Daoy (cell line): ENCODE measurements around the gene TLE7. TPM values are rescaled to one million over a fixed set of nuclear protein-coding genes. Genes with fewer than 3 reads are reported as not detected.
A peak's percentile ranks its signal among the peaks of the same experiment; 100 is the strongest.

ENCODE experiments used
- DNase-seq: peaks from one replicate; pipeline ENCODE4 v3.0.0-alpha.2; 2015; ENCODE audit warnings: low read depth
- total RNA-seq: library from RNA; depleted of rRNA; stranded (reverse); fragments of >200 nt; shearing (Covaris generic); gene quantifications from 2 replicates; pipeline ENCODE4 v1.2.3, GENCODE V29; 2014; rRNA removed

The TLE7 gene
- not detected in 2 replicates for total RNA-seq

- no peak for DNase-seq
These were observed at the start of gene TLE7 for GRCh38 chr16:71442051-71442440. TLE7 (minus strand) TSS chr16:71442054; CDS start chr16:71433324, 8,730 bp downstream.

DNA sequence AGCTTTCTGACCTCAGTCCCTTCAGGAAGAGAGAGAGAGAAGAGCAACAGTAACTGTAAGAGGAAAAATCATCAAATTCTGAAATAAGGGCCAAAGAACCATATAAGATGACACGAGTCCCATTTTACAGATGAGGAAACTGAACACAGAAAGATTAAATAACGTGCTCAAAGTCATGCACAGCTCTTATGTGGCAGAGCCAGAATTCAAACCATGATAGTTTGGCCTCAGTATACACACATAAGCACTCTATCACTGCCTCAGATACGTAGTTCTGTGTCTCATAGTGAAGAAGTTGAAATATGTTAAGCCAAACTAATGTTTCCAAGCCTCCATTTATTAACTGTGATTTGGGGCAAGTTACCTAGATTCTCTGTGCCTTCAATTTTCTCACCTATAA, 49.2 kb upstream of the TLE7 start:
- no peak for DNase-seq

DNA sequence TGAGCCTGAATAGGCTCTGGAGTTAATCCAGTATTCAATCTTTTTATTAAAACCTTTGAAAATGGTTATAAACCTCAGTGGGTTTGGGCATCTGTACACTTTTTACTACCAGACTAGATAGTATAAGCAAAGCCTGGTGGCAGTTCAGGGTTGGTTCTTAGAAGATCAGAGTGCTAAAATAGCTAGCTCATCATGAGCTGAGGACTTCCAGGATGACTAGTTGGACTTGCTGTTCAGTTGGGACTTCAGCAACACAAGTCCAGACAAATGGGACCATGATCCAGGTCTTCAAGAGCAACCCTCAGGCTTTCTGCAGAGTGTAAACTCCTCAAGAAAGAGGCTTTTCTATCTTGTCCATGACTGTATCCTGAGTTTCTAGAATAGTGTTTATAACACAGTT, 48.5 kb upstream of the TLE7 start:
- no peak for DNase-seq

- no peak for DNase-seq
These were observed 47.3 kb upstream of the TLE7 start, which contains the start of gene ZNF19 for GRCh38 chr16:71489122-71489521. ZNF19 (minus strand) TSS chr16:71489324; CDS start chr16:71482114, 7,210 bp downstream.

DNA sequence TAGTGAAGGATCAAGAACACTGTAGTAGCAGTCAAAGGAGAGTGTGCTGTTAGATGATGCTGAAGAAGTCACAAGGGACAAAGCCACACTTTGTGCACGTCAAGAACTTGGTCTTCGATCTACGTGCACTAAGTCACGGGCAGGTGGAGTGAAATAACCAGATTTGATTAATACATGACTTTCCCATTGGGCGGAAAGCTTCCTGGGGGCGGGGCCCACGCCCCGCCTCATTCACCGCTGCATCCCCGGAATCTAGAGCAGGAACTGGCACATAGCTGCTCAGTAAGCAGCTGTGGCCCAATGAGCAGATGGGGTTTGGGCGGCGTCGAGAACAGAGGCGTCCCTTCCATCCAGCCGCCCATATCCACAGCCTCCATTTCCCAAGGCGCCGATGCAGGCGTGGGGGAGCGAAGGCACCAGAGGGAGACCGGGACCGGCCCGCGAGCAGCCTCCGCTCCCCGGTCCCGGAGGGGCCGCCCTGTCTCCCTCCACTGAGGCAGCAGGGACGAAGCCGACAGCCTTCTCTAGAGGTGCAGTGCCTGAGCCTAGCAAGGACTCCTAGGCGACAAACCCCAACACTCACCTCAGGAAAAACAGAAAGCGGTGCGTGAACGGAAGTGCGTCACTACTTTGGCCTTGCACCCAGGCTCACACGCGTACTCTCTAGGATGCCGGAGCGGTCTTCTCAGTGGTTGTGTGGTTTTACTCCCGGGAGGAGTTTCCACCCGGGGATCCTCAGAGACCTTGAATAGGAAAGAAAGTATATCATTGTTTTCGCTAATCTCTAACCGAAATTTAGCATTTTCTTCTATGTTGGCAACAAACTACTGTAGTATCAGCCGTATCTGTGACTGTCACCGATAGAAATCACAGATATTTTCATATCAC, 42.4 kb upstream of the TLE7 start:
- peak; percentile 89 for DNase-seq

DNA sequence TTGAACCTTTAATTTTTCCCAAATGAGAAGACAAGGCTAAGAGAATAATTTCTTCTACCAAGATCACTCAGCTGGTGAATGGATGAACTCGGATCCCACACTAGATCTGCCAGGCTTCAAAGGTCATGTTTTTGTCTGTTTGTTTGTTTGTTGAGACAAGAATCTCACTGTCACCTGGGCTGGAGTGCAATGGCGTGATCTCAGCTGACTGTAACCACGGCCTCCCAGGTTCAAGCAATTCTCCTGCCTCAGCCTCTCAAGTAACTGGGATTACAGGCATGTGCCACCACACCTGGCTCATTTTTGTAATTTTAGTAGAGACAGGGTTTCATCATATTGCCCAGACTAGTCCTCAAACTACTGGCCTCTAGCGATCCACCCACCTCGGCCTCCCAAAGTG, 40.7 kb upstream of the TLE7 start:
- DNase-seq = no peak

DNA sequence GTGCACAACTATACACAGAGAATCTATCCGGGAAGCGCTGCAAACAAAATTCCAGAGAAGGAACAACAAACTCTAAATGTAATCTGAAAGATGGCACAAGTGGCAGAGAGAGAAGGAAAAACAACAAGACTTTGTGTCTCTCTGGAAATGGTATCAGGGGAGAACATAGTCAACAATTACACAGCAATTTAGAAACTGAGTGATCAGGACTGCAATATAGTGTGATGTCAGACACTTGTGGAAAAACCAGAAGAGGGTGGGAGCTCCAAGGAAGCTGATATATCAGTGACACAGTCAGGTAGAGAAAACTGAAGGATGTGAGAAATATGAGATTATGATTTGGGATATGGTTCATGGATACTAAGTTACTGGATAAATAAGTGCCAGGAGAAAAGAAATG, 39.1 kb upstream of the TLE7 start:
- no peak for DNase-seq

DNA sequence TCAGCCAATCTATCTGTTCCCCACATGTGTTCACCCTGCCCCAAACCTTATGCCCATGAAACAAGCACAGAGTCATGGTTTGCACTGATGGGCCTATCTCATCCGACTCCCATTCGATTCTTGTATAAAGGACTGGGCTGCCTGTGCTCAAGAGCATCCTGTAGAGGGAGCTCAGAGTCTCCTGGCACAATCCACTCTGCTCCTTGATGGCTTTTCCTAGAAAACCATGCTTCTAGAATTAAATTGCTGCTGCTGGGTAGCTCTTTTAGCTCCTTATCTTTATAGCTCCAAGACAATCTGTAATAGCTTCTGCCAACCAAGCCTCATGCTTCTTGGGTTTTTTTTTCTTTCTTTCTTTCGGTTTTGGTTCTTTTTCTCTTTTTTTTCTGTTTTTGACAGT, 37.6 kb upstream of the TLE7 start:
- DNase-seq = peak; percentile 18

- no peak for DNase-seq
These were observed 34.7 kb upstream of the TLE7 start for GRCh38 chr16:71476457-71477124.

DNA sequence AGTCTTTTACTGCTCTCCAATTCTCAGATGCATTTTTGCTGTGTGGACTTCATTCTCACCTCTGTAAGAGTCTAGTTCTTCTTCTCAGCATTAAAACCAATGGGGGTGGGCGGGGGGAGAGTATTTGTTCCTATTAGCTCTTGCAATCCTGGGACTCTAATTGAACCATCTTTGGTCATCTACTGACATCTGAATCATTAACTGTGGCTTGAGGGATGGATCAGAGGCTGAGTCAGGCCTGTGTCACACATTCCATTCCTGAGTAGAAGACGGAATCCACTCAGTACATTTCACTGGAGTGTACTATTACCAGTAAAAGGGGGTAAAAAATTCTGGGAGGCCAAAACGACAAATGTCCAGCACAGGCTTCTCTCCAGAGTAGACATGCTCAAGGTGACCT, 33.0 kb upstream of the TLE7 start:
- DNase-seq = peak; percentile 77

DNA sequence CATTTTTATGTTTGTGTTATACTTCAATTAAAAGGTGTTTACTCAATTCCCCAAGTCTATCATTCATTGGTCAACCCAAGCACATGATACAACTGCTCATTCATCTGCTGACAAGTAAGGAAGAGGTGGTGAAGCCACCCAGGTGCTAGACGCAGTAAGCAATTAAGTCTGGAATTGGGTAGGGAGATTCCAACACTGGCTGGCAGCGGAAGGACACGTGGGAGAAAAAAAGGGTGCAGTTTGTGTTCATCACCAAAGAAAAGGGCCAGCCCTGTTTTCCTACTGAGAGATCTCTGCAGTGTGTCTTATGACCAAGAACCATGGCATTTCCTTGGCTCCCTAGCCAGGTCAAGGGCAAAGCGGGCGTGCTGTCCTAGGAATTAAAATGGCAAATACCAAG, 32.0 kb upstream of the TLE7 start:
- peak; percentile 11 for DNase-seq

GRCh38 chr16:71472931-71473330, 31.1 kb upstream of the TLE7 start:
- DNase-seq = no peak

DNA sequence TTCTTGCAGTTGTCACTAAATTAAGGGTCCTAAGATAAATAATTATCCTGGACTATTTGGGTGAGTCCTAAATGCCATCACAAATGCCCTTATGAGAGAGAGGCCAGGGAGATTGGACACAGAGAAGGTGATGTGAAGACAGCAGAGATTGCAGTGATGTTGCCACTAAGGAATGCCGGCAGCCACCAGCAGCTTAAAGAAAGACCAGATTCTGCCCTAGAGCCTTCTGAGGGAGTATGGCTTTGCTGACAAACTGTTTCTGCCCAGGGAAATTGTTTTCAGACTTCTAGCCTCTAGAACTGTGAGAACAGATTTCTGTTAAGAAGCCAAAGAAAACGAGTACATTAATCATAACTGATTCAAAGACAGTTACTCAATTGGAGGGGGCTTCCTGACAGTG, 30.2 kb upstream of the TLE7 start:
- no peak for DNase-seq

GRCh38 chr16:71467810-71468209, 26.0 kb upstream of the TLE7 start:
- peak; percentile 8 for DNase-seq

- no peak for DNase-seq
These were observed 22.4 kb upstream of the TLE7 start for GRCh38 chr16:71464231-71464630.

DNA sequence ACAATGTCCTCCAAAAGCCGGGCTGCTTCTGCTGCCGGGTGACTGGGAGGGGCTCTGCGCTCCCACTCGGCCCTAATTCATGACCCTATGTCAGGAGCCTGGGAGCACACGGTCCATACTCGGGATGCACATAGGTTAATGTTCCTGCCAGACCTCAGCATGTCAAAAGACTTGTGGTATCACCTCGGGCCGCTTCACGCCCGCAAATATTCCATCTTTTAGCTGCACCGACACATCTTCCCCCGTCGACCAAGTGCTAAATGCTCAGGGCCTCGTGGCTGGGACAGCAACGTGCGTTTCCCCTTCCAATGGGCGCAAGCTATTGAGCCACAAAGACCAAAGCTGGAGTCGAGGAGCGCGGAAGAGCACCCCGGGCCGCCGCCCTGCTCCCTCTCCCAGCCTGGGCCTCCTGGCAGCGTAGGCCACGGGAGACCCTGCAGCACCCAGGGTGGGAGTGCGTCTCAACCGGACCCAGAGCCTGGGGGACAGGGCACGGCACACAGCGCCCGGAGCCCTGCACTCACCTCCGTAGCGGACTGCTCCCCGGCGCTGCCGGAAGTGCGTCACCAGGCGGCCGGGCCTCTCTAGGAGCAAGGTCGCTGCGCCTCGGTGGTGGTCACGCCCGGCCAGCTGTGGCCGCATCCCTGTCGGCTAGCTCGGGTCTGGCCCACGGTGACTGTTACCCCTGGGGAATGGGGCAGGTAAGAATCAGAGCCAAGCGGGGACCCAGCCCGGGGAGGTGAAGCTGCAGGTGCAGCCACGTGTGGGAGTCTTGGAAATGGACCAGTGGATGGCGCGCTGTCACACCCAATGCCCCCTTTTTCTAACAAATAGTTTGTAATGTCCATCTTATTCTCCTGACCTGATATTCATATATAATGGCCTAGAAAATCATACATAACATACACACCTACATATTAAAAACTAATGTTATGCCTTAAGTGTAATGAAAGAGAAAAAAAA, 20.1 kb upstream of the TLE7 start, which contains the start of gene ZNF23:
TSS of gene ZNF23 (minus strand) at position 562 of the 963 bp plus-strand sequence. CDS start 5,451 bp downstream, outside the sequence.
- peak; percentile 79 for DNase-seq

DNA sequence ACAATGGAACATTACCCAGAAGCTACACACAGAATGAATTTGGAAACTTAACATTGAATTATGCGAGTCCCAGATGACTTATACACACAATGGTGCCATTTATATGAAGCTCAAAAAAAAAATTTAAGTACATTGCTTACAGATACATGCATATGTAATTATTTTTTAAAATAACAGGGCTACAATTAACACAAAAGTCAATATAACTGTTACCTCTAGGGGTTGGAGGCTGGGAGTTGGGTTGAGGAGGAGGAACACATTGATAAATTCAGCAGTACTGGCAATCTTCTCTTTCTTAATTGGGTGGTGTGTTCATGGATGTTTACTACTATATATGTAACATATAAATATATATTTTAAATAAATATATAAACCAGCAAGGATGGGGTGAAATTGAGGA, 19.1 kb upstream of the TLE7 start:
- DNase-seq = no peak

GRCh38 chr16:71460236-71460635, 18.4 kb upstream of the TLE7 start:
- peak; percentile 31 for DNase-seq

DNA sequence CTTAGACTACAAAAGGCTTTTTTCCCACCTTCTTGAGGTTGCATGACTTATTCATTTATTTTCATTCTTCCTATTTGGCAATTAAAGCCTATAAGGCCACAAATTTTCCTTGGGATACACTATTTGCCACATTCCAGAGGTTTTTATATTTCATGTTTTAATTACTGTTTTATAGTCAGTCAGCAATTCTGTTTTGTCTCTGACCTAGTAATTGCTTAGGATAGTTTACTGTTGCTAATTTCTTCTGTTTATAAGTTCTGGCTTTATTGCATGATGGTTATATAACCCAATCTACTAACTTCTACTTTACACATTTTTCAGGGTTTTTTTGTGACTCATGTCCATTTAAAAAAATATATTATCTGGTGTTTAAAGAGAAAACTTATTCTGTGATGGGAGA, 17.7 kb upstream of the TLE7 start:
- no peak for DNase-seq

GRCh38 chr16:71456801-71457200, 14.9 kb upstream of the TLE7 start:
- DNase-seq = no peak

DNA sequence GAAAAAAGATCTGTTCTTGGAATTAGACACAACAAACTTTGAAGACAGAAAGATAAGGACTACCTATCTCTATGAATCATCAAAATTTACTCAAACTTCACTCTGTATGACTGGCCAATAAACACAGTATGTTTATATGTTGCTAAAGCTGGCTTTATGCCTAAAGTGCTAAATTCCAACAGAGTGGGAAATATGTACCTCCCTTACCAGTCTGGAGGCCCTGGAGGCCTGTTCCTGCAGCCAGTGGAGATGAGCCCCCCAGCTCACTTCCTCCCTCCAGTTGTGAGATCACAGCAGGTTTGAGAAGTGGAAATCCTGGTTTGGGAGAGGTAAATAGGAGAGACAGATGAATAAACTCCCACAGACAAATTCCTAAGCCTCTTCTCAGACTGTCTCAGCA, 11.2 kb upstream of the TLE7 start:
- no peak for DNase-seq

- no peak for DNase-seq
These were observed 7.2 kb upstream of the TLE7 start for GRCh38 chr16:71449020-71449419.
